Muscle of back (tissue), 11 donors: ENCODE measurements around the gene LRRC10B. TPM values are rescaled to one million over a fixed set of nuclear protein-coding genes. Genes with fewer than 3 reads are reported as not detected.

Experiments
- DNase-seq, 3 donors: peaks; one replicate each; pipeline versions ENCODE4 v3.0.0 to v3.0.0-alpha.2; 2013
- polyA plus RNA-seq, 10 donors: library from polyadenylated mRNA; unstranded; fragments of 120-200 nt; gene quantifications; one replicate each; pipeline ENCODE4 v1.2.1, GENCODE V29; 2013; ENCODE audit not compliant: insufficient read length in 10 of 10

LRRC10B gene
- polyA plus RNA-seq, 10 donors, result 0.09 to 0.23 (median 0.12) TPM; not detected in 1

DNA sequence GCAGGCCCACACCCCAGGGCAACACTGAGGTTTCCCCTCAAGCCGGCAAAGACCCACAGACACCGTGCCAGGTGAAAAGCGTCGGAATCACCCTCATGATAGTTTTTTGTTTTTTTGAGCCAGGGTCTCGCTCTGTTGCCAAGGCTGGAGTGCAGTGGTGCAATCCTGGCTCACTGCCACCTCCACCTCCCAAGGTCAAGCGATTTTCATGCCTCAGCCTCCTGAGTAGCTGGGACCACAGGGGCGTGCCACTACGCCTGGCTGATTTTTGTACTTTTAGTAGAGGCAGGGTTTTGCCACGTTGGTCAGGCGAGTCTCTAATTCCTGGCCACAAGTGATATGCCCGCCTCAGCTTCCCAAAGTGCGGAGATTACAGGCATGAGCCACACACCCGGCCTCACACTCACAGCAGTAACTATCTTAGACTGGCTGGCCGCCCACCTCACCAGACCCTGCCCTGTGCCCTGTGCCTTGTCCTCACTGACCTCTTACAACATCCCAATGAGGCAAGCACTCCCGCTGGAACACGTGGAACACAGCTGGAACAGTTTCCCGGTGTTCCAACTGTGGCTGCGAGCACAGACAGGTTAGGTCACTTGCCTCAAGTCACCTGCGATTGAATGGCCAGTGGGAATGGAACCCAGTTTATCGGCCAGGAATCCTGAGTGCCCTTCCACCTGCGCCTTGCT, 21.1 kb downstream of the LRRC10B start:
- DNase-seq, result no peak

GRCh38 chr11:61531044-61531443, 22.5 kb downstream of the LRRC10B start:
- DNase-seq, result no peak

GRCh38 chr11:61532134-61533038, 23.8 kb downstream of the LRRC10B start:
- no peak for DNase-seq

- no peak for DNase-seq
These were observed 24.5 kb downstream of the LRRC10B start for GRCh38 chr11:61533039-61533375.

DNA sequence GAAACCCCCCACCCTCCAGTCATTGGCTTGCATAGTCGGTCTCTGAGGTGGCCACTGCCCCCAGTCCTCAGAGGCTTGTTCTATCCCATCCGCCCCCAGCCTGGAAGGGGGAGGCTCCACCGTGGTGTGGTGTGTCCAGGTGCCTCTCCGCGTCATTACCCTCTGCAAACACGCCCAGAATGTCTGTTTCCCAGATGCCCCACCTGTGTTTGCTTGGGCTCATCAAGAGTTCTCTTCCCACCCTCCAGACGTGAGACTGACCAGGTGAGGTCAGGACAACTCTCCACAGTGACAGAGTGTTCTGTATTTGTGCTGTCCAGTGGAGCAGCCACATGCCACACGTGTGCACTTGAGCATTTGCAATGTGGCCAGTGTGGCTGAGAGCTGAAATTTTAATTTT, 24.9 kb downstream of the LRRC10B start:
- no peak for DNase-seq

DNA sequence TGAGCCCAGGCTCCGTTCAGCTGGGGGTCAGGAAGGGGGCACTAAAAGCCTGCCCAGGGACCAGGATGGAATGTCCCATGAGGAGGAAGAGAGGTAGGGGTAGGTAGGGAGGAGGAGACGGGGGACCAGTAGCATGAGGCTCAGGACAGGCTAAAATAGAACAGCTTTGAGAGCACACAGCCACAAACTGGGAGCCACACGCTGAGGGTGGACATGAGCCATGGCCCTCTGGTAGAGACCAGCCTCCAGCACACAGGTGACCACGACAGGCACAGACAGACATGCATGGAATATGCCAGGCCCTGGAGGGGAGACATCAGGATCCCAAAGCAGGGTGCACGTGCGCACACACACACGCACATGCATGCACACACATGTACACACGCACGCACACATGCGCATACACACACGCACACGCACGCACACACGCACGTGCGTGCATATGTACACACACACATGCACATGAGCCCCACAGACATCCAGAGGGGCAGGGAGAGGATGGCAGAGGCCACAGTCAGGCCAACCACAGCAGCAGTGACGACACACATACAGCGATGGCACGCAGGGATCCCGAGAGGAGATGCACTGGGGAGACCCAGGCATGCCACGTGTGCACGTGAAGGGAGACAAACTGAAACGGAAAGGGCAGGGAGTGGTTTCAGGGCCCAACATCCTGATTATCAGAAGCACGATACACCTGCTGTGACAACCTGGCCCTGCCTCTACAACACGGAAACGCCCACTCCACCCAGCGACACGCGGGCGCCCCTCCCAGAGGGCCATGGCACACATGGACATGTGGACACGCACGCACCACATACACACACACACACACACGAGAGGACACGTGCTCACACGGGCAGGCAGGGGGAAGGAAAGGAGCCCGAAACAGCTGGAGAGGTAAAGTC, 25.7 kb downstream of the LRRC10B start:
- no peak for DNase-seq

DNA sequence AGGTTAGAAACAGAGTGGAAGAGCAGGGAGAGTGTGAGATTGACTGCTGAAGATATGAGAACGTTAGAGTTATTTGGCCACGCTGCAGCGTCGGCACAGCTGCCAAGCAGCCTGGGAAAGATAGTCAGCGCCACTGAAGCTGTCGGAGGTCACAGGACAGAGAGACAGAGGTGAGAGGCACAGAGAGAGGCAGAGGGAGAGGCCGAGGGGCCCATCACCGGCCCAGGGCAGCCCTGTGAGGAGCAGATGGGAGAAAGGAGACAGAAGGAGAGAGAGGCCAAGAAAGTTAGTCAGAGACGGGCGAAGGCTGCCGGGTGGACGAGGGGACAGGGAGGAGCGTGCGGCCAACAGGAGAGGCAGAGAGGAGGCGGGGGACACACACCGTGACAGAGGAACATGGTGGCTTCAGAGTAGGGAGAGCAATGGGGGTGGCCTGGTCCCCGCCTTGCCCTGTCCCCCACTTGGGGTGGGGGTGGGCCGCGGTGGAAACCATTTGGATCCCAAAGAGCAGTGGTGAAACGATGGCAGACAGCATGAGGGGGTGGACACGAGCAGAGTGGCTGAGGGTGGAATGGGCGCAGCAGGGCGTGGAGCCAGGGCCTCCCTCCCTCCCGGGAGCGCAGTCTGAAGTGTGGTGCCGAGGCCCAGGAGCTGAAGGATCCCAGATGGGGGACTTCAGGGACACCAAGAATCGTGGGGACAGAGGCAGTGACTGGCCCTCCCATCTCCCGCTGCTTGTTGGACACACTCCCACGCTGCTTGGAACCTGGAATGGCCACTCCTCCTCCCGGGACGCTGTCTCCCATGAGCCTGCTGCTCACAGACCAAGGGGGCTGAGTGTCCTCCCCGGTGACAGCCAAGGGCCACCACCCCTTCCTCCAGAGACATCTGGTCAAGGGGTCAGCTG, 26.6 kb downstream of the LRRC10B start:
- DNase-seq, result no peak

GRCh38 chr11:61535998-61536675, 27.6 kb downstream of the LRRC10B start:
- DNase-seq, result no peak

GRCh38 chr11:61536676-61537270, 28.2 kb downstream of the LRRC10B start:
- no peak for DNase-seq

GRCh38 chr11:61537326-61537725, 28.8 kb downstream of the LRRC10B start:
- no peak for DNase-seq

DNA sequence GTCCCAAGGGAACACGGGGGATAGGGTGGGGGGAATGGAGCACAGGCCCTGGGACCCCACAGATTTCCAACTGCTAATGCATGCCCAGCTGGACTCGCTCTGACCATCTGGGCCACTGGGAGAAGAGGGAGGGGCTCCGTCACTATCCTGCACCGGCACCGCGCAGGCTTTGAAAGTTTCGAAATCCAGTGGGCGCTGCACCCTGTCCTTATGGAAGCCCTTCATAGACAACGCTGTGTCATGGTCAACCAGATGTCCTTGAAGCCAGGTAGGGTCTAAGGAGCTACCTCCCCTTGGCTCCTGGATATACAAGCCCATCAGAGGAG, 30.1 kb downstream of the LRRC10B start:
- DNase-seq, result peak in 1 of 3 donors; percentile 30

DNA sequence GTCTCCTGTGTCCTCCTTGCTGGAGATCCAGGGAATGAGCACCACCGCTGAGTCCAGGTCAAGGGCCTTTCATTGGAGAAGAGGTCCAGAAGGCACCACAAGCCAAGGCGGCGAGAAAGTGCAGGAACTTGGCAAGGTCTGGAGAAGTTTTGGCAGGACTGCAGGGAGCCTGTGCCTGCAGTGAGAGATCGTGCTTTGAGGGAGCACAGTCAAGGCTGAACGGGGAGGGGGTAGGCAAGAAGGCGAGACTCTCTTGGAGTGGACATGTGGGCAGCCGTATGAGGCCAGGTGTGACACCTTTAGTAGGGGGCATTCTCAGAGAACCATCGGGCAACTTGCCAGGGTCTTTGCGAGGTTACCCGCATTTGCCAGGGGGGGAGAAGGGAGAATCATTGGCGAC, 30.5 kb downstream of the LRRC10B start:
- DNase-seq, result peak in 1 of 3 donors; percentile 59

GRCh38 chr11:61539831-61540357, 31.3 kb downstream of the LRRC10B start:
- DNase-seq, result peak in 1 of 3 donors; percentile 66

- DNase-seq, result no peak
These were observed 32.0 kb downstream of the LRRC10B start for GRCh38 chr11:61540528-61540927.

DNA sequence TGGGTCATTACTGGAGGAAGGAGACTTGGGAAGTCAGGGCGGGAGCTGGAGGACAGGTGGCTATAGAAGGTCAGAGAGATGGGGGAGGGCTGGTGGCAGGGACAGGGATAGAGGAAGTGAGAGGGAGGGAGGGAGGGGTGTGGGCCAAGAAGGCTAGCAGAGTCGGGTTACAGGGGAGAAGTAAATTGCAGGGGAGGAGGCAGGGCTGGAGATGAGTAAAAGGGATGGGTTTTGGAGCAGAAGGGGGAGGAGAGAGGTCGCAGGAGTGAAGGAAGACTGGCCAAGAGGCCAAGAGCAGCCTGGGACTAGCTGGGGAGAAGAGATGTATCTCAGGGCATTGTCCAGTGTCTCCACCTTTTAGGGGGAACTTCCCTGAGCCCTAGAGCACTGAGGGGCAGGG, 33.0 kb downstream of the LRRC10B start:
- peak in 2 of 3 donors; percentile 45 to 80 for DNase-seq

DNA sequence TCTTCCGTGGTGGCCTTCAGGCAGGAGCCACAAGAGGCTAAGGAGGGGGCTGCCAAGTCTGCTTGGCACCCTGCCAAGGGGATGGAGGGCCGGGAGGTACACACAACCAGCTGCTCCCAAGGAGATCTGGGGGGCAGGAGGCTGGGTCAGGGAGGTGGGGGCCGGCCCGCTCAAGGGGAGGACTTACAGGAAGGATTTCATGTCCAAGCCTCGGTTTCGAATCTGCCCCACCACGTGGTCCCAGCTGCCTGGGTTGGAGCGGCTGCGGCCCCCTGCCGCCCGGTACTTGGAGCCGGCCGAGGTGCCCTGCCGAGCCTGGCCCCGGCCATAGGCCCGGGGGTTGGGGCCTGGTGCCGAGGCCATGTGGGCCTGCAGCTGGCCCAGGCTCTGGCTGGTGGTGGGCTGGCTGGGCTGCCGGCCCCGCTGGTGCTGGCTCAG, 33.5 kb downstream of the LRRC10B start:
- no peak for DNase-seq

DNA sequence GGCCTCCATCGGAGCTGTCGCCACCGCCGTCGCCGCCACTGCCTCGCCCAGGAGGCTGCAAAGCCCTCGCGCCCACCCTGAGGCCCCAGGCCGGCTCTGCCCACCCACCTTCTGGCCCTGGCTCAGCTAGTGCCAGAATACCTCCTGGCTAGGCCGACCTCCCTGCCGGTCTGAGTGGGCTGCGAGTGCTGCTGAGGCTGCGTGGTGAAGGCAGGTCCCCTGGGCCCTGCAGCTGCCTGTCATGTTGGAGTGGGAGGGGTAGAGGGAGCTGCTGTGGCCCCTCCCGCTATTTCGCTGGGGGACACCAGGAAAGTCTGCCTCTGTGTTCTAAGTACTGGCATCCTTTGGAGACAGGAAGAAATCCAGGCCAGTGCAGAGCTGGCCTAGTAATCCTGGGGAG, 34.2 kb downstream of the LRRC10B start:
- peak in 1 of 3 donors; percentile 49 for DNase-seq

DNA sequence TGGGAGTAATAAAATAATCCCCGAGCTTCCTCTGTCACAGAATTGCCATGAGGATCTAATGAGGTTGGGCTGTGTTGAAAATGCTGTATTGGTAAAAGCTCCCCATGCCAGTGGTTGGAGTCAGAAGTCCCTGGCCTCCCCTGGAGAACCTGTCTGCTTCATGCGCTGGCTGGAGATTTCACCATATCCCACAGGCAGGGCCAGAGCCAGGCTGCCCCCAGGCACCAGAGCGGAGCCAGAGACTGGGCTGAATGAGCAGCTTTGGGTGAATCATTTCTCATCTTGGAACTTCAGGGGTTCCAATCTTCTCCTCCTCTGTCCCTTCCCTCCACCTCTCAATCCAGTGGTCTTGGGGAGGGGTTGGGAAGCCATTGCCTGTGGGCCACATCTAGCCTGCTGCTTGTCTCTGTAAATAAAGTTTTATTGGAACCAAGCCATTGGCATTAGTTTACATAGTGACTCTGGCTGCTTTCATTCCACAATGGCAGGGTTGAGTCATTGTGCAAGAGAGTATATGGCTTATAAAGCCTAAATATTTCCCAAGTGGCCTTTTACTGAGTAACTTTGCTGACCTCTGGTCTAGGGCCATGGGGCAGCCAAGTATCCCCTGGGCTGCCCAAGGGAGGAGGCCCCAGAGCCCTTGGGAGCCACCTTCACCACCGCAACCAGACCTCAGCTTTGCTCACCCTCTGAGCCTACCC, 35.2 kb downstream of the LRRC10B start:
- no peak for DNase-seq

DNA sequence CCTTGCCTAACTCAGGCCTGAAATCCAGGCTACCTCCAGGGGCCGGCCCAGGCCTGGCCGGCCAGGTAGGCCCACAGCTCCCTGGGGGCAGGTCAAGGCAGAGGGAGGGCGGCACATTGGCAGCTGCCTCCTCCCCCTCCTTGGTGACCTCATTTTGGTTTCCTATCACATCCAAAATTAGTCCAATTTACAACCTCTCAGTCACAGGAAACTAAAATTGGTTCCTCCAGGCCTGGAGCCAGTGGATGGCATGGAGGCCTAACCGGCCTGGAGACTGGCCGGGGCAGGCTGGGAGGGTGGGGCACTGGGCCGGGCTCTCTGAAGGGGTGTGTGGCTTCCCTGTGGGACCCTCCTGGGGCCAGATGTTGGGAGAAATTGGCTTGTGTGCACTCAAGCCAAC, 35.9 kb downstream of the LRRC10B start:
- DNase-seq, result no peak
